ENCODE data around the gene LRRC2.
"Not testable (repeated sequence)": the region's sequence is repeated elsewhere in the genome, so short reads cannot be mapped to it uniquely, and the experiment has no call there.

The LRRC2 gene

DNA sequence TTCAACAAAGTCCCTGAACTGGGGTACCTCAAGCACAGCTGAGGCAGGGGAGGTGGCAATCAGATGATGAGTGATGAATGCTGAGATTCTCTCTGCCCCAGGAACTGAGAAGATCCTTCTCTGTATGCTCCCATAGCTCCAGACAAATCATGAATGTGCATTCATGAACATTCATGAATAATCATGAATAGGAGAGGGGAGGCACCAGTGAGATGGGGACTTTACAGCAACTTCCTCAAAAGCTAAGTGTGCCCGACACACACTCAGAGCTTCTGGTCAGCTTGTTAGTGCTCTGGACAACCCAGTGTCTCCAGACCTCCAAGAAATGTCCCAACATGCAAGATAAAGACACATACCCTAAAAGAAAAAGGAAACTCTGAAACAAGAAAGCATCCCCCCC lies 24.3 kb downstream of the LRRC2 start:
- DNase-seq = no peak
- Mint-ChIP-seq H3K9me3 (no peaks in the 10 kb centered on the region), H3K4me3 (no peak overlapping the region), H3K36me3 (ENCODE audit: low read depth) (no peaks in the 10 kb centered on the region), H3K4me1 (peaks cover 25% of the 10 kb centered on the region), H3K27me3 (ENCODE audit: low read depth, poor library complexity) (peaks cover 17% of the 10 kb centered on the region), H3K27ac (no peak overlapping the region)
- TF ChIP-seq, protein P1, sequence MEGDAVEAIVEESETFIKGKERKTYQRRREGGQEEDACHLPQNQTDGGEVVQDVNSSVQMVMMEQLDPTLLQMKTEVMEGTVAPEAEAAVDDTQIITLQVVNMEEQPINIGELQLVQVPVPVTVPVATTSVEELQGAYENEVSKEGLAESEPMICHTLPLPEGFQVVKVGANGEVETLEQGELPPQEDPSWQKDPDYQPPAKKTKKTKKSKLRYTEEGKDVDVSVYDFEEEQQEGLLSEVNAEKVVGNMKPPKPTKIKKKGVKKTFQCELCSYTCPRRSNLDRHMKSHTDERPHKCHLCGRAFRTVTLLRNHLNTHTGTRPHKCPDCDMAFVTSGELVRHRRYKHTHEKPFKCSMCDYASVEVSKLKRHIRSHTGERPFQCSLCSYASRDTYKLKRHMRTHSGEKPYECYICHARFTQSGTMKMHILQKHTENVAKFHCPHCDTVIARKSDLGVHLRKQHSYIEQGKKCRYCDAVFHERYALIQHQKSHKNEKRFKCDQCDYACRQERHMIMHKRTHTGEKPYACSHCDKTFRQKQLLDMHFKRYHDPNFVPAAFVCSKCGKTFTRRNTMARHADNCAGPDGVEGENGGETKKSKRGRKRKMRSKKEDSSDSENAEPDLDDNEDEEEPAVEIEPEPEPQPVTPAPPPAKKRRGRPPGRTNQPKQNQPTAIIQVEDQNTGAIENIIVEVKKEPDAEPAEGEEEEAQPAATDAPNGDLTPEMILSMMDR (IDR thresholded peaks at IDR 0.05) = no peak

GRCh38 chr3:46540550-46540949 lies 25.6 kb downstream of the LRRC2 start:
- Mint-ChIP-seq H3K4me3 (no peak overlapping the region), H3K27ac (no peak overlapping the region), H3K27me3 (ENCODE audit: low read depth, poor library complexity) (peaks cover 13% of the 10 kb centered on the region), H3K36me3 (ENCODE audit: low read depth) (no peaks in the 10 kb centered on the region), H3K4me1 (peaks cover 25% of the 10 kb centered on the region), H3K9me3 (no peaks in the 10 kb centered on the region)
- no peak for DNase-seq
- TF ChIP-seq, protein P1 (IDR thresholded peaks at IDR 0.05) = no peak

GRCh38 chr3:46539443-46540005 lies 26.6 kb downstream of the LRRC2 start:
- DNase-seq = no peak
- no peaks in the 10 kb centered on the region for H3K36me3 Mint-ChIP-seq (ENCODE audit: low read depth)
- H3K4me1 Mint-ChIP-seq = peaks cover 25% of the 10 kb centered on the region
- TF ChIP-seq, protein P1 (IDR thresholded peaks at IDR 0.05) = no peak
- no peaks in the 10 kb centered on the region for H3K9me3 Mint-ChIP-seq
- H3K27me3 Mint-ChIP-seq (ENCODE audit: low read depth, poor library complexity) = peaks cover 10% of the 10 kb centered on the region
- no peak overlapping the region for H3K4me3 Mint-ChIP-seq
- H3K27ac Mint-ChIP-seq = no peak overlapping the region

DNA sequence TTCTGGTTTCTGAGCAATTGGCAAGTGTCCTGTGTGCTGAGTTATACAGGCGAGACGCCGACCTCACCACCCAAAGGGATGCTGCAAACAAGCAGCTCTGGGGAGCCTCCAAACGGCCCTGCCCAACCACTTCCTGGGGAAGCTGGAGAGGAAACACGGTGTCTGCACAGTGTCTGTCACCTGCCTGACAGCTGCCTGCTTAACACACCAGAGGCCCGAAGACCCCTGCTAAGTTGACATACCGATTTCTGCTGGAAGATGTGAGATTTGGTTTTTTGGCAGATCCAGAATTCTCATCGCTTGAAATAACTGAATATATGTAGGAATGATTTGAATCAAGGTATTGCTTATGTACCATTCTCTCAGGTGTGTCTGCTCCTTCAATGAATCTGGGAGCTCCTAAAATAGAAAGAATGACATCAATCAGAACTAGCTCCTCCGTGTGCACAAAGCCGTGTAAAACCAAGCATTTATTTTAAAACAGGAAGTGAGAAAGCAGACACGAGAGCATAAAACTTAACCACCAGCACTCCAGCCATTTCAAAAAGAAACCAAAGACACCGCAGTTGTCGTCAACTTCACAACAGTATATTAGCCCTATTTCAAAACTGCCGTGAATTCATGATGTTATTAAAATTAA lies 27.2 kb downstream of the LRRC2 start:
- Mint-ChIP-seq H3K9me3 (no peaks in the 10 kb centered on the region), H3K36me3 (ENCODE audit: low read depth) (no peaks in the 10 kb centered on the region), H3K27me3 (ENCODE audit: low read depth, poor library complexity) (peaks cover 8% of the 10 kb centered on the region), H3K4me3 (no peak overlapping the region), H3K27ac (no peak overlapping the region), H3K4me1 (peaks cover 25% of the 10 kb centered on the region)
- no peak for DNase-seq
- TF ChIP-seq, protein P1 (IDR thresholded peaks at IDR 0.05) = no peak

DNA sequence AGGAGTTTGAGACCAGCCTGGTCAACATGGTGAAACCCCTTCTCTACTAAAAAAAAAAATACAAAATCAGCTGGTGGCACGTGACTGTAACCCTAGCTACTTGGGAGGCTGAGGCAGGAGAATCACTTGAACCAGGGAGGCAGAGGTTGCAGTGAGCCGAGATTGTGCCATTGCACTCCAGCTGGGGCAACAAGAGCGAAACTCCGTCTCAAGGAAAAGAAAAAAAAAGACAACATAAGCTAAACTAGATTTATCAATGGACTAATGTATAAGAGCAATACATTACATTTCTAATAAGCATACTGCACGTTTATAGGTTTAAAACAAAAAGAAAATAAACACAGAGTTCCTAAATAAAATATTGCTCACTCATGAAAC lies 27.7 kb downstream of the LRRC2 start:
- H3K4me3 Mint-ChIP-seq; H3K36me3 Mint-ChIP-seq (ENCODE audit: low read depth); DNase-seq; H3K27ac Mint-ChIP-seq; H3K9me3 Mint-ChIP-seq; H3K27me3 Mint-ChIP-seq (ENCODE audit: low read depth, poor library complexity): not testable (repeated sequence)
- H3K4me1 Mint-ChIP-seq = peaks cover 25% of the 10 kb centered on the region

DNA sequence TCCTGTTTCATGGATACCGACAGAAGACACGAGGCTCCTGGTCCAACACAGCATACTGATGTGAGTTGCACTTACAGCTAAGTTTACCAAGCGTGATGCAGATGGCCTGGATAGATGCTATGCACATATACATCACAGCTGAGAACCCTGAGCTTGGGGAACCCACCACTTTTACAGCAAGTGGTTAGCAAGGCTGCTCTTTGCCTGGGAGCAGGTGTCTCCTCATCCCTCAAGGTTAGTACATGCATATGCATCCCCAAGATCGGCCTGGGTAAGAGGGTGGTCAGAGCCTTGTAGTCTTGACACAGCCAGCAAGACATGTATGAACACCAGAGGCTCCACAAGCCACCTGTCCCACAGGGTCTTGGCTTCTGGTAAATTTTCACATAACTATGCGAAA lies 28.3 kb downstream of the LRRC2 start:
- H3K27me3 Mint-ChIP-seq (ENCODE audit: low read depth, poor library complexity) = peaks cover 8% of the 10 kb centered on the region
- H3K4me3 Mint-ChIP-seq = no peak overlapping the region
- H3K9me3 Mint-ChIP-seq = no peaks in the 10 kb centered on the region
- H3K27ac Mint-ChIP-seq = no peak overlapping the region
- H3K4me1 Mint-ChIP-seq = peaks cover 23% of the 10 kb centered on the region
- no peak for DNase-seq
- TF ChIP-seq, protein P1 (IDR thresholded peaks at IDR 0.05) = no peak
- no peaks in the 10 kb centered on the region for H3K36me3 Mint-ChIP-seq (ENCODE audit: low read depth)

Data from nephron progenitor cell (in vitro differentiated cells).